Ovary (tissue), 9 donors: ENCODE measurements around the gene PTPRO. TPM values are rescaled to one million over a fixed set of nuclear protein-coding genes. Genes with fewer than 3 reads are reported as not detected.

Source experiments
- DNase-seq, 5 donors: peaks; one replicate each; pipeline ENCODE4 v3.0.0-alpha.2; 2019 to 2020
- H3K27ac ChIP-seq, 2 donors: fragments of 200-600 bp; one replicate each; pipeline versions ENCODE4 v1.5.1 to v1.8.0; 2019 to 2022
- H3K27me3 ChIP-seq: fragments of 200-600 bp; one replicate; pipeline ENCODE4 v1.8.0; 2022
- H3K36me3 ChIP-seq: fragments of 200-600 bp; sonication (generic); one replicate; pipeline ENCODE4 v1.5.1; 2019
- H3K4me1 ChIP-seq: one replicate; pipeline ENCODE4 v1.8.1; 2013; ENCODE audit warnings: mild to moderate bottlenecking, moderate library complexity; ENCODE audit not compliant: insufficient read depth
- H3K4me3 ChIP-seq: fragments of 200-600 bp; sonication (generic); one replicate; pipeline ENCODE4 v1.5.1; 2017
- H3K9me3 ChIP-seq, 2 donors: fragments of 200-600 bp in 1 of 2; sonication (generic) in 1 of 2; one replicate each; pipeline versions ENCODE4 v1.5.1 to v1.8.1; 2013 to 2019; ENCODE audit warnings: mild to moderate bottlenecking in 1 of 2, moderate library complexity in 1 of 2
- CTCF ChIP-seq, 3 donors: fragments of 450-650 bp in 2 of 3; fragments of 200-600 bp in 1 of 3; IDR thresholded peaks; one replicate each; pipeline versions ENCODE4 v1.5.1 to v1.8.0; 2016 to 2022; ENCODE audit warnings: antibody characterized with exemption in 3 of 3, mild to moderate bottlenecking in 1 of 3
- EP300 ChIP-seq: sonication (generic); formaldehyde crosslinking; IDR thresholded peaks from one replicate; pipeline ENCODE4 v1.6.1; 2017; ENCODE audit warnings: antibody characterized with exemption
- POLR2A ChIP-seq: fragments of 450-650 bp; IDR thresholded peaks from one replicate; pipeline ENCODE4 v1.6.1; 2017; ENCODE audit warnings: antibody characterized with exemption, mild to moderate bottlenecking, moderate library complexity
- WGBS, 3 donors: extraction: QIAGEN DNeasy Blood & Tissue Kit in 1 of 3; methylation state at CpG; one replicate each; pipeline versions ENCODE4 v1.1.5 to v1.1.7; 2013 to 2017; 5-methylcytosine and 5-hydroxymethylcytosine counted together
- intact Hi-C, 4 donors: fragments of 100-400 bp; cut with DNase I; formaldehyde crosslinking; loops; one replicate each; pipeline versions ENCODE4 v1.11.0 to v1.15.1; 2022 to 2023
- polyA plus RNA-seq, 2 donors: library from polyadenylated mRNA; stranded (reverse); fragments of 200-250 nt in 1 of 2; fragments of 350-450 nt in 1 of 2; fragmentation: Illumina TruSeq in 1 of 2; extraction: RNeasy Lipid Tissue Mini Kit (QIAGEN cat#74804) in 1 of 2; gene quantifications; one replicate each; pipeline ENCODE4 v1.2.3, GENCODE V29; 2013 to 2014
- total RNA-seq, 7 donors: library from RNA; depleted of rRNA in 2 of 7; stranded (reverse); fragments of >200 nt in 2 of 7; fragmentation: NEBNext Ultra II Directional in 3 of 7; extraction: Animal tissue kit (Norgen Biotek cat#: 25700) in 3 of 7; gene quantifications; one replicate each; pipeline versions ENCODE4 v1.1.0 to v1.2.4, GENCODE V29; 2016 to 2023
- donor health status: DM: no; HTN: no; CAD: no; lungs with moderate emphysema.
- donor health status: DM: no; HTN: no; CAD: no.
- donor health status: Bipolar disorder and iron deficiency.
- donor health status: DM: yes; HTN: yes; CAD: no.
- donor health status: DM: no; HTN: no; CAD: no.
- donor health status: DM: yes; HTN: yes; CAD: no.

Gene PTPRO
- total and polyA plus RNA-seq, 9 donors = 0.30 to 3.7 (median 0.83) TPM

- no peak for DNase-seq
- intact Hi-C loops = loop anchor here in 1 of 4 donors (2.0 kb wide), 1 partner anchor 262 kb away; no protein-coding TSS in a partner anchor
- WGBS, 3 donors = 30 to 51% (median 34%) methylated on average over 4 of the region's 4 CpGs
- Histone ChIP-seq H3K36me3 (no peaks in the 10 kb centered on the region), H3K4me3 (no peak overlapping the region), H3K27ac (no peak overlapping the region), H3K4me1 (peaks cover 3% of the 10 kb centered on the region), H3K27me3 (no peaks in the 10 kb centered on the region), H3K9me3 (no peaks in the 10 kb centered on the region)
- no peak for TF ChIP-seq CTCF (IDR thresholded peaks at IDR 0.05)
- no peak for TF ChIP-seq POLR2A
Measured at GRCh38 chr12:15592934-15593333, 270.6 kb downstream of the PTPRO start.

- no peak overlapping the region for H3K4me3 ChIP-seq
- H3K4me1 ChIP-seq = peaks cover 3% of the 10 kb centered on the region
- no peak for DNase-seq
- intact Hi-C loops = no loop called here
- TF ChIP-seq POLR2A = no peak
- no peak for TF ChIP-seq CTCF (IDR thresholded peaks at IDR 0.05)
- no peak for TF ChIP-seq EP300
- H3K9me3 ChIP-seq = no peaks in the 10 kb centered on the region
- 49 to 55% (median 55%) methylated on average over 5 of the region's 5 CpGs for WGBS, 3 donors
- no peak overlapping the region for H3K27ac ChIP-seq
- H3K27me3 ChIP-seq = no peaks in the 10 kb centered on the region
- no peaks in the 10 kb centered on the region for H3K36me3 ChIP-seq
Measured at GRCh38 chr12:15596174-15596573, 273.9 kb downstream of the PTPRO start.

- no peaks in the 10 kb centered on the region for H3K36me3 ChIP-seq
- intact Hi-C loops = no loop called here
- H3K9me3 ChIP-seq = no peaks in the 10 kb centered on the region
- TF ChIP-seq CTCF (IDR thresholded peaks at IDR 0.05) = no peak
- no peak for TF ChIP-seq POLR2A
- no peak for TF ChIP-seq EP300
- no peak for DNase-seq
- peaks cover 2% of the 10 kb centered on the region for H3K4me1 ChIP-seq
- H3K4me3 ChIP-seq = no peak overlapping the region
- H3K27ac ChIP-seq = no peak overlapping the region
- 67 to 74% (median 70%) methylated on average over 5 of the region's 5 CpGs for WGBS, 3 donors
- no peaks in the 10 kb centered on the region for H3K27me3 ChIP-seq
Measured at GRCh38 chr12:15597125-15597830, 275.0 kb downstream of the PTPRO start.

GRCh38 chr12:15599266-15600037 is 277.1 kb downstream of the PTPRO start:
- no peak for TF ChIP-seq EP300
- TF ChIP-seq CTCF (IDR thresholded peaks at IDR 0.05) = no peak
- TF ChIP-seq POLR2A = no peak
- intact Hi-C loops = no loop called here

More at GRCh38 chr12:15599266-15600037, 277.1 kb downstream of the PTPRO start:
- DNase-seq = no peak
- Histone ChIP-seq H3K27me3 (no peaks in the 10 kb centered on the region), H3K27ac (no peak overlapping the region), H3K4me1 (no peaks in the 10 kb centered on the region), H3K4me3 (no peak overlapping the region), H3K9me3 (no peaks in the 10 kb centered on the region), H3K36me3 (no peaks in the 10 kb centered on the region)
- 57 to 66% (median 63%) methylated on average over 4 of the region's 4 CpGs for WGBS, 3 donors
